Fibroblast of lung (primary cell): ENCODE results near the gene STAP2. TPM values are rescaled to one million over a fixed set of nuclear protein-coding genes. Genes with fewer than 3 reads are reported as not detected.

Experiments
- DNase-seq, 2 donors: peaks; one replicate each; pipeline versions ENCODE4 v3.0.0 to v3.0.0-alpha.2; 2010; ENCODE audit warnings: low read depth in 2 of 2
- H2AFZ ChIP-seq: 2 replicates; pipeline ENCODE4 v1.5.1; 2012; ENCODE audit warnings: low read length, control low read depth, inconsistent platforms
- H3K27ac ChIP-seq: 2 replicates; pipeline ENCODE4 v1.5.1; 2011; ENCODE audit warnings: low read length, control low read depth; ENCODE audit not compliant: insufficient read depth
- H3K27me3 ChIP-seq: 2 replicates; pipeline ENCODE4 v1.5.1; 2011; ENCODE audit warnings: mild to moderate bottlenecking, low read length; ENCODE audit not compliant: control insufficient read depth, insufficient read depth
- H3K36me3 ChIP-seq: 2 replicates; pipeline ENCODE4 v1.5.1; 2011; ENCODE audit warnings: low read length; ENCODE audit not compliant: control insufficient read depth, insufficient read depth
- H3K4me1 ChIP-seq: 2 replicates; pipeline ENCODE4 v1.5.1; 2011; ENCODE audit warnings: low read length; ENCODE audit not compliant: control insufficient read depth, insufficient read depth; ENCODE audit errors: extremely low read depth
- H3K4me2 ChIP-seq: 2 replicates; pipeline ENCODE4 v1.5.1; 2011; ENCODE audit warnings: low read length, control low read depth; ENCODE audit not compliant: insufficient read depth; ENCODE audit errors: extremely low read depth
- H3K4me3 ChIP-seq, 4 experiments: fragments of 200-600 bp in 1 of 4; sonication (generic) in 1 of 4; replicated peaks in 1 of 4; 2 replicates each; pipeline ENCODE4 v1.5.1; 2011 to 2016; ENCODE audit warnings: low read length in 4 of 4, low read depth in 3 of 4, mild to moderate bottlenecking in 3 of 4, control low read depth in 2 of 4, inconsistent platforms in 1 of 4, mixed read lengths in 1 of 4; ENCODE audit not compliant: insufficient read depth in 1 of 4; ENCODE audit errors: control extremely low read depth in 1 of 4
- H3K79me2 ChIP-seq: 2 replicates; pipeline ENCODE4 v1.5.1; 2012; ENCODE audit warnings: mild to moderate bottlenecking, low read length, inconsistent platforms; ENCODE audit not compliant: control insufficient read depth, insufficient read depth
- H3K9ac ChIP-seq: 2 replicates; pipeline ENCODE4 v1.5.1; 2011; ENCODE audit warnings: mild to moderate bottlenecking, low read length, control low read depth; ENCODE audit not compliant: insufficient read depth
- H3K9me3 ChIP-seq: 2 replicates; pipeline ENCODE4 v1.5.1; 2012; ENCODE audit warnings: low read depth, low read length; ENCODE audit not compliant: control insufficient read depth, insufficient read depth
- H4K20me1 ChIP-seq: 2 replicates; pipeline ENCODE4 v1.5.1; 2011; ENCODE audit warnings: low read length; ENCODE audit not compliant: control insufficient read depth, insufficient read depth; ENCODE audit errors: extremely low read depth
- CTCF ChIP-seq, 2 donors: IDR thresholded peaks in 1 of 2; conservative IDR thresholded peaks in 1 of 2; 1 replicate in 1 of 2; 2 replicates in 1 of 2; pipeline ENCODE4 v1.5.1; 2011 to 2012; ENCODE audit warnings: low read length in 2 of 2, control low read depth in 1 of 2, inconsistent platforms in 1 of 2, low read depth in 1 of 2, mild to moderate bottlenecking in 1 of 2
- EZH2 ChIP-seq: IDR thresholded peaks from 2 replicates; pipeline ENCODE4 v1.5.1; 2012; ENCODE audit warnings: low read length, control low read depth, mild to moderate bottlenecking; ENCODE audit errors: missing control alignments
- polyA plus RNA-seq, 2 donors: library from polyadenylated mRNA; depleted of rRNA in 1 of 2; stranded (reverse) in 1 of 2; unstranded in 1 of 2; fragments of >200 nt; gene quantifications; 2 replicates each; pipeline ENCODE4 v1.2.1, GENCODE V29; 2011 to 2012; ENCODE audit warnings: missing spikeins in 1 of 2
- total RNA-seq: library from RNA; depleted of rRNA; stranded (reverse); fragments of >200 nt; gene quantifications from 2 replicates; pipeline ENCODE4 v1.2.1, GENCODE V29; 2014

Gene STAP2
- total and polyA plus RNA-seq, 2 donors (not counting 1 experiment from before 2014, with no cell fraction given), result 1.7 to 4.8 TPM

GRCh38 chr19:4294389-4294788 lies 44.2 kb downstream of the STAP2 start:
- no peak for DNase-seq
- H3K4me1 ChIP-seq, result no peaks in the 10 kb centered on the region
- TF ChIP-seq CTCF (conservative IDR thresholded peaks at IDR 0.05 in 1 of 2, IDR thresholded peaks at IDR 0.05 in 1 of 2; ENCODE audit: low read depth in 1 of 2, low read length in 2 of 2) (no peak), EZH2 (no peak)
- H3K4me2 ChIP-seq, result no peak overlapping the region
- H3K27ac ChIP-seq, result no peak overlapping the region
- no peak overlapping the region for H3K4me3 ChIP-seq
- no peaks in the 10 kb centered on the region for H3K9me3 ChIP-seq
- H3K36me3 ChIP-seq, result no peaks in the 10 kb centered on the region
- peaks cover 3% of the 10 kb centered on the region for H3K27me3 ChIP-seq
- H3K9ac ChIP-seq, result no peak overlapping the region
- no peaks in the 10 kb centered on the region for H4K20me1 ChIP-seq
- H3K79me2 ChIP-seq, result no peaks in the 10 kb centered on the region
- H2AFZ ChIP-seq, result no peak overlapping the region

GRCh38 chr19:4292515-4292914 lies 46.1 kb downstream of the STAP2 start:
- no peak overlapping the region for H3K4me2 ChIP-seq
- no peak for DNase-seq
- peaks cover 3% of the 10 kb centered on the region for H3K27me3 ChIP-seq
- TF ChIP-seq CTCF (conservative IDR thresholded peaks at IDR 0.05 in 1 of 2, IDR thresholded peaks at IDR 0.05 in 1 of 2; ENCODE audit: low read depth in 1 of 2, low read length in 2 of 2) (no peak), EZH2 (no peak)
- H3K9ac ChIP-seq, result no peak overlapping the region
- H2AFZ ChIP-seq, result no peak overlapping the region
- H3K9me3 ChIP-seq, result no peaks in the 10 kb centered on the region
- H3K4me1 ChIP-seq, result no peaks in the 10 kb centered on the region
- H3K79me2 ChIP-seq, result no peaks in the 10 kb centered on the region
- H3K27ac ChIP-seq, result no peak overlapping the region
- H3K36me3 ChIP-seq, result no peaks in the 10 kb centered on the region
- no peak overlapping the region for H3K4me3 ChIP-seq
- H4K20me1 ChIP-seq, result no peaks in the 10 kb centered on the region

DNA sequence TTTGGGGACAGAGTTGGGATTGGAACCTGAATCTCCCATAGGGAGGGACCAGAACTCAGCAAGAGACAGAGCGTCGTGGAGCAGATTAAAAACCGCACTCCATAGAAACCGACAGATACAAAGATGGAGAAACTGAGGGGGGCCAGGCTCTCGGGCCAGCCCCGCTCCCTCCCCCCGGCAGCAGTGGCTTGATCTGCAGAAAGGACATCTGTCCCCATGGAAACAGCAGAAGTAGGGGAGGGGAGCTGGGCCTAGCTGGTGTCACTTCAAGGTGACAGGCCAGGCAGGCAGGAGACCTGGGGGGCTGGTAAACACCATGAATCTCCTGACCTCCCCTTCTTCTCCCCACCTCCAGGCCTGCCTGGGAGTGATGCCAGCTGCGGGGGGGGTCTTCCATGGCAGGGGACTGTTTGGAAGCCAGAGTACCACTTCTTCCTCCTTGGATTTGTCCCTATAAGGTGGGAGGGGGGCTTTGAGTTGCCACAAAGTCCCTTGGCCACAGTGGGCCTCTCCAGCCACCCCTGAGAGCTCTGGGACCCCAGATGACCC lies 47.4 kb downstream of the STAP2 start:
- no peaks in the 10 kb centered on the region for H3K36me3 ChIP-seq
- no peak overlapping the region for H3K27ac ChIP-seq
- H3K4me1 ChIP-seq, result no peaks in the 10 kb centered on the region
- no peak for TF ChIP-seq CTCF (conservative IDR thresholded peaks at IDR 0.05 in 1 of 2, IDR thresholded peaks at IDR 0.05 in 1 of 2; ENCODE audit: low read depth in 1 of 2, low read length in 2 of 2)
- no peak for TF ChIP-seq EZH2
- no peaks in the 10 kb centered on the region for H3K9me3 ChIP-seq
- H3K4me2 ChIP-seq, result no peak overlapping the region
- no peaks in the 10 kb centered on the region for H4K20me1 ChIP-seq
- no peak for DNase-seq
- H3K4me3 ChIP-seq, result no peak overlapping the region
- H3K9ac ChIP-seq, result no peak overlapping the region
- H3K27me3 ChIP-seq, result peaks cover 3% of the 10 kb centered on the region
- no peak overlapping the region for H2AFZ ChIP-seq
- no peaks in the 10 kb centered on the region for H3K79me2 ChIP-seq
